ENCODE results near the gene FBXW9.

DNA sequence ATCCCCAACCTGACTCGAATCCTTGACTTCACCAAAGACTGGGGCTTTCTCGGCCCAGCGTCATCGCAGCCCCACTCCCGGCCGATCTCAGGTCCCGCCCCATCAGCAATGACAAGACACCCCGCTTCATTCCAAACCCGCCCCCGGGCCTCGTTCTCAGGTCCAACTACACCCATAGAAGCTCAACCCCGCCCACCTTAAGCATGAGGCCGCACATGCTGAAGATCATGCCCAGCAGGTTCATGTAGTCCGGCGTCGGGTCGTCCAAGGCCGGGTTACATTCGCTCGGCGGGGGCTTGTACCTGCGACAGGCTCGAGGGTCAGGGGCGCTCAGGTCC, 27.5 kb downstream of the FBXW9 start:
- no peak for TF ChIP-seq EZH2 (IDR thresholded peaks at IDR 0.05; ENCODE audit: borderline replicate concordance, low read depth, low read length, severe bottlenecking)
- TF ChIP-seq, protein P1, sequence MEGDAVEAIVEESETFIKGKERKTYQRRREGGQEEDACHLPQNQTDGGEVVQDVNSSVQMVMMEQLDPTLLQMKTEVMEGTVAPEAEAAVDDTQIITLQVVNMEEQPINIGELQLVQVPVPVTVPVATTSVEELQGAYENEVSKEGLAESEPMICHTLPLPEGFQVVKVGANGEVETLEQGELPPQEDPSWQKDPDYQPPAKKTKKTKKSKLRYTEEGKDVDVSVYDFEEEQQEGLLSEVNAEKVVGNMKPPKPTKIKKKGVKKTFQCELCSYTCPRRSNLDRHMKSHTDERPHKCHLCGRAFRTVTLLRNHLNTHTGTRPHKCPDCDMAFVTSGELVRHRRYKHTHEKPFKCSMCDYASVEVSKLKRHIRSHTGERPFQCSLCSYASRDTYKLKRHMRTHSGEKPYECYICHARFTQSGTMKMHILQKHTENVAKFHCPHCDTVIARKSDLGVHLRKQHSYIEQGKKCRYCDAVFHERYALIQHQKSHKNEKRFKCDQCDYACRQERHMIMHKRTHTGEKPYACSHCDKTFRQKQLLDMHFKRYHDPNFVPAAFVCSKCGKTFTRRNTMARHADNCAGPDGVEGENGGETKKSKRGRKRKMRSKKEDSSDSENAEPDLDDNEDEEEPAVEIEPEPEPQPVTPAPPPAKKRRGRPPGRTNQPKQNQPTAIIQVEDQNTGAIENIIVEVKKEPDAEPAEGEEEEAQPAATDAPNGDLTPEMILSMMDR (IDR thresholded peaks at IDR 0.05; ENCODE audit: borderline replicate concordance, extremely low read depth, low read length, poor library complexity, severe bottlenecking): no peak
